Stimulated activated CD8-positive, alpha-beta memory T cell treated with anti-CD3 and anti-CD28 coated beads, Interleukin-4, amount 100 ng/mL, for 48 hours (primary cell): Measurements from ENCODE around the gene CNOT4.
"Not testable (repeated sequence)": the region's sequence is repeated elsewhere in the genome, so short reads cannot be mapped to it uniquely, and the experiment has no call there.

Source experiments
- DNase-seq: peaks from one replicate; pipeline ENCODE4 v3.0.0-alpha.2; 2020

Gene CNOT4

DNA sequence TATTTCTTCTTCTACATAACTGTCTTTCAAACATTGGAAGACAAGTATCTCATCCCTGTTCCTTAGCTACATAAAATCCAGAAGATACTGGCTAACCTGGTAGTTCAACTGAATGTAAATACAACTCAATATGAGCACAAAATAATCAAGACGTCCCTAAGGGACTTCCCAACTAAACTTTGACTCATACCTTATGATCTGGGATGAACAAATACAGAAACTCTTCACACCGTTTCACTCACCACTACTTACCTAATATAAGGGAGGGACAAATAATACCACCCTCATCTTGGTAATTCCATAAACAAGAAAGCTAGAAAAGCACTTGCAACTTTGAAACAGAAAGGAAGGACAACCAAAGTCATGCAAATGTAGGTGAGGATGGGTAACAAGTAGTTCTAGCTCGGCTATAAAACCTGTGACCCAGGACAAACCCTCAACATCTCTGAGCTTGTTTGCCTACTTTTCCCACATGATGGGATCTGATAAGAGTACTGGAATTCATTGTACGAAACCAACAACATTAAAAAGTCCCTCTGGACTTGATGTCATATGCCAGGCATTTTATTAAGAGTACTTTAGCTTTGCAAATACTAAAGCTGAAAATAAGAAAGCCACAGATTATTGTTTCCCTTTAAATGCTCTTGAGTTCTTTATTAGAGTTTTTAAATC lies 154.4 kb downstream of the CNOT4 start:
- no peak for DNase-seq

DNA sequence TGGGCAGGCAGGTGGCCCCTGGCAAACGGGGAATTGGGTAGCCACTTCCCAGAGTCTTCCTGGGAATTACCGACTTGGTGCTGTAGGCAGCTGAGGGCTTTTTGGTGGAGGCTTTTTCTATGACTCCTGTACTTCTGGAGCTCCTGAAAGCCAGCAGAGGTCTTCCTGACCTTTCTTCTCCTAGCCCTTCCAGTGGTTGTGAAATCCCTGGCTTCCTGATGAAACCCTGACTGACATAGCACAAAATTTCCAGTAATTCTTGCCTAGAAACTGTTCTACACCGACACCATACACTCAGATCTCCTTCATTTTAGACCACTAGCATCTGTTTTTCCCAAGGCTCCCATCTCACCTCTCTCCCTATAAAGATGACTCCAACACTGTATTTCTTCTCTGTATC lies 156.1 kb downstream of the CNOT4 start:
- no peak for DNase-seq

DNA sequence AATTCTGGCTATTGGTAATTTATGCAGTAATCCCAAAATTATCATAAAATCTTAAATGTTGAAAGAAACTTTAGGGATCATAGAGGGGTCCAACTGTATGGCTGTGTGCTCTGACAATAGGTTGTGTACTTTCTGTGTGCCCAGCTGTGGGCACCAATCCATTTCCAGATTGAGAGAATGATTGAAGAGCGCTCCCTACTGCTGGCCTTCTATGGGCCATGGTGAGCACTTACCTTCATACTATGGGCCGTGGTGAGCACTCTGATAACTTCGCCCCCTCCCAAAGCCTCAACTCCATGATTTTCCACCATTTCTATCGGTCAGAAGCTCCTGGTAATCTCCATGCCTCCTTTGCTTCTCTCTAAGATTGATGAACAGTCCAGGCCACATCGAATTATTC lies 157.6 kb downstream of the CNOT4 start:
- DNase-seq = no peak

DNA sequence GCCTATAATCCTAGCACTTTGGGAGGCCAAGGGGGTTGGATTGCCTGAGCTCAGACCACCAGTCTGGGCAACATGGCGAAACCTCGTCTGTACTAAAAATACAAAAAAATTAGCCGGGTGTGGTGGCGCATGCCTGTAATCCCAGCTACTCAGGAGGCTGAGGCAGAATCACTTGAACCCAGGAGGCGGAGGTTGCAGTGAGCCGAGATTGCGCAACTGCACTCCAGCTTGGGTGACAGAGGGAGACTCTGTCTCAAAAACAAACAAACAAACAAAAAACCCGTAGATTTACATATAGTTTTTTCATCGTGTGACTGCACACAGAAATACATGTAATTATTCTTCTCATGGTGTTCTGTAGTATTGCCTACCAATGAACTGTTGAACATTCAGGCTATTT lies 158.8 kb downstream of the CNOT4 start:
- DNase-seq = not testable (repeated sequence)

DNA sequence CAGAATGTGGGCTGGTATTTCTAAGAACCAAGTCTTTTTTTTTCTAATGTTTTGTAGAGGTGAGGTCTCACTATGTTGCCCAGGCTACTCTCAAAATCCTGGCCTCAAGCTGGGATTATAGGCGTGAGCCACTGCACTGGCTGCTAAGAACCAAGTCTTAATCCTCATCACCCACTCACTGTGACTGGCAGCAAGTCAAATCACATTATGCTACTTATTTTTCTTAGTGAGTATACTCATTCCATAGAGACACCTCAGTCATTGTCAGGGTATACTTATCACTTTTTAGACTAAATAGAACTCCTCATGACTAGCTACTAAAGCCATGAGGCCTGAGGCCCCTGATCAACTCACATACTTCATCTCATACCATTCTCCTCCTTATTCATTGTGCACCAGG lies 160.2 kb downstream of the CNOT4 start:
- DNase-seq = no peak

DNA sequence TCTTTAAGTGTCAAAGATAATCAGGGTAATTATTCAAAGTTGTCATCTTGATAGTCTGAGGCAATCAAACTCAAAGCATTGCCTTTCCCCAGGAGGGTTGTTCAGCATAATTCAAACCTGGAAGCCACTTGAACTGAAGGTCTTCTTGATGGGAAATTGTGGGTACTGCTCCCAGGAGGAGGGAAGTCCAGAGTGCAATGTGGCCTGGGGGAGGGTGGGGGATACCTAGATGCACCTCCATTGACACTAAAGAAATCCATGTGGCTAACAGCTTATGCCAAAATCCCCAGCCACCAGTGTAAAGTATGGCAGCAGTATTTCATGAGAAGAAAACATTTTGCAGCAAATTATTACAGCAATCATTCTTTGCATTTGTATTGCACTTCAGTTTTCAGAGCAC lies 161.4 kb downstream of the CNOT4 start:
- DNase-seq = no peak

DNA sequence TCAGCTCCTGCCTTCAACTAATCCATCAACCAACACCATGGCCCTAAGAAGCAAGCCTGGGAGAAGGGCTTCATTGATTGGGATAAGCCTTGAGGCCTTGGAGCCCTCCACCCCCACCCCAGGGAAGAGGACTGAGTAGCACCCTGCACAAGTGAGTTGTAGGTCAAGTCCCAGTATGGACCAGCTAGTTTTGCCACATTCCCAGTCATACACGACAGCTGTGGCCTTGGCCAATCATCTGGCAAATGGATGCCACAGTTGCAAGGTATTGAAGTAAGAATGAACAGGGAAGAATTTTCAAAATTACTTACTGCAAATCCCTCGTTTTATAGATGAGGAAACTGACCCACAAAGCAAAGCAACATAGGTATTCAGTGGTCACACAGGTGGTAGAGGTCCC lies 166.5 kb downstream of the CNOT4 start:
- DNase-seq = no peak

DNA sequence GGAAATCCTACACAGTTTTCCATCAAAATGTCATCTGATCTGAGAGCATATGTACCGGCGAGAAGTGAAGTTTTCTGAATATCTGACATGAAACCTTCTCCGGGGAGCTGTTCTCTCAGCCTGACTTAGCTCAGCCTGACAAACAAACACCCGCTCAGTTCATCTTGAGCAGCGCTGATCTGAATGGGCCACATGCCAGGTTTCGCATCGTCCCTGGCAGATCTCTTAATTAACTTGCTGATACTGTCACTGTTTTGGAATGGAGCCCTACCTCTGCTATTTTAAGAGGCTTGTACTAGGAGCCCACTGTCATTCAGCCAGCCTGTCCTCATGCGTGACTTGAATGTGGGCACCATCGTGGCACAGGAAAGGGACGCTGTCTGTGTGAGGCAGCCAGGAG lies 167.0 kb downstream of the CNOT4 start:
- no peak for DNase-seq

DNA sequence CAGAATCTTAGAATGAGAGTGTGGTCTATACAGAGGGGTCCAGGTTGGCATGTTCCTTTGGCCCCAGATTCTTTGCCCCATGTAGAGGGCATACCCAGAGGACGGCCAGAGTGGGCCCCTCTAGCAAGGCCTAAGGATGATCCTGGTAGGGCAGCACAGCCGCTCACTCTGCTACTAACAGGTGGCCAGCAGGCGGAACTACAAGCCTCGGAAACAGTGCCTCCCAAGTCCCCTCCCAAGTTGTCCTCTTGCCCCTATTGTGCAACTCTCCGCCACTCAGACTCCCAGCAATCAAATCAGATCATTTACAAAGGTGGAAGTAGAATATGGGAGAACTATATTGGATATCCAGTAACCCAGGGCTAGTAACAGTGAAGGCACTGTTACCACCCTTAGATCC lies 168.9 kb downstream of the CNOT4 start:
- DNase-seq = no peak

DNA sequence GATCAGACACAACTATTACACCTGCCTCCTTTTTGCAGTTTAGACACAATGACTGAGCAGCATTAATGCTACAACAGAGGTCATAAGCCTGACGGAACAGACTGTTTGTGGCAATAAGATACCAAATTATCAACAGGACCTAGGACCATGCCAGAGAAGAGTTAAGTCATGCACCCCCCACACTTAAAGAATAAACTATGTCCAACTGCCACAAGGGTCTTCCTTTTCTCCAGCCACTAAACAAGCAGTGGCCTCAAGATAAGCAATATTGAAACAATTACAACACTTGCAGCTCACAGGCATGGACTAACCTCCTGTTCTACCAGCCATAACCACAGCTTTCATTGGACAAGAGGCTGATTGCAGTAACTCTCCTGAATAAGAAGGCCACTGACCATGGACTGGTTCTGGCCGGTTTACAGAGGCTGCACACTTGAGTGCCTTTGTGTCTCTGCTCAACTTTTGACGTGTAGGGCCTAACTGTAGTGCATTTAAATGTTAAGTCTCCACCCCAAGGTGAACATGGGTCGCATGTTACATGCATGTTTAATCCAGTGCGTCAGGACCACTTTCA lies 171.8 kb downstream of the CNOT4 start:
- DNase-seq = no peak

DNA sequence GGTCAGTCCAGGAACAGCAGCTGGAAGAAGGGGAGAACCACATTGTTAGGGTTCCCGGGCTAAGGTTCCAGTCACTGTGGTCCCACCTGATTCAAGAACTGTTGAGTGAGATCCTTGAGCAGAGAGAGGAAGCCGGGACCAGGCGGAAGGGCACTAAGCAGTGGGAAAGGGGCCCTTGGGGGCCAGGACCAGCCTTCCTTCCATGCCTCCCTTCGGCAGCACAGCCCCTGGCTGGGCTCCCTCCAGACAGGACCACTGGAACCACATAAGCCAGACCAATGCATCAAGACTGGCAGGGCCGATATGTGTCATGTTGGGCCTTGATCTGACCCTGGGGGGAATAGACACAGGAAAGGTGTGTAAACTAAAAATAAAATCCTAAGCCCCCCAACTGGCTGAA lies 172.4 kb downstream of the CNOT4 start:
- no peak for DNase-seq

DNA sequence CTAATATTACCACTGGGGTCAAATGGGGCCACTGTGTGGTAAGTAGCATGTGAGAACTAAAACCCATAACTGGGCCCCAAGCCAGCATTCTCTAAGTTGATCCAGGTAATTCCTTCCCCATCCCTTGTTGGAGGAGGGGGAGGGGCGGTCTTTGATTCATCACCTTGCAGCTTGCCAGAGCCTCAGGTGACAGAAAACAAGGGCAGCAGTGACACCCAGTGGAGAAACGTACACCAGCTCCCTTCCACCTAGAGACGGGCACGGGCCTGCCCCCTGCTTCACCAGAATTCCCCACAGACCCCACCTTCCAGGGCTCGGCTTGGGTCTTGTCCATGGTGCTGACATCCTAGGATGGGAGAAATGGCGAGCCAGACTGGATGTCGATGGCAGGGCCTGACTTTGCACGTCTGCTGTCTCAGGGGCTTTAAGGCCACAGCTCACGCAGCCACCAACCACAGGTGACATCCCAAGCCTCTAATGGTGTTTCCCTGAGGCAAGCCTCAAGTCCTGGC lies 174.2 kb downstream of the CNOT4 start:
- peak; percentile 68 for DNase-seq

DNA sequence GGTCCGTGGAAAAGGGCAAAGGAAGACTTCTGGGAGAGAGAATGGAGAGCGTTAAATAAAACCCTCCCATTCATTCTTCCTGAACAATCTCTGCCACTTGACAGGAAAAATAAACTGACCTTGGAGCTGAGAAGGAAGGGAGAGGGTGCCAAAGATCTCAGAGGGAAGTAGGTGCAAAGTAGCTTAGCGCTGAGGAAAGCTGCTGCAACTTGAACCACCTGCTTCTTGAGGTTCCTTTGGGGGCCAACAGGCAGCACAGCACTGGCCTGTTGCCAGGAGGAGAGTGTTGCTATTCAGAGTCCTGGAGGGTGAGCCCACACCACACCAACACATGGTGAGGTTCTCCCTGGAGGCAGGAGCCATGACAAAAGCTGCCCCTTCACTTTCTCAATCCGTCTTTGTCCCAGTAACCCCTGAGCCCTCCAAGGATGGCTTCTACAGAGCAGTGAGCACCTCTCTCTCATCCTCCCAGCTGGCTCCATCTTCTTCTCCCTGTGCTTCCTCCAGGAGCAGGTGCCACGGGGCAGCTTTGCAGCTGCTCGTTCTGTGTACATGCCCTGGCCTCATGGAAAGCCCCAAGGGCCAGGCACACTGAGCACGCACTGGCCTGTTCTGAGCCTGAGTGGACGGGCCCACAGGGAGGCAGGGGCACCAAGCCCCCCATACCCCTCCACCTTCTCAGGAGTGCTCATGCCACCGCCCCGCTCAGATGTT lies 174.9 kb downstream of the CNOT4 start:
- no peak for DNase-seq

DNA sequence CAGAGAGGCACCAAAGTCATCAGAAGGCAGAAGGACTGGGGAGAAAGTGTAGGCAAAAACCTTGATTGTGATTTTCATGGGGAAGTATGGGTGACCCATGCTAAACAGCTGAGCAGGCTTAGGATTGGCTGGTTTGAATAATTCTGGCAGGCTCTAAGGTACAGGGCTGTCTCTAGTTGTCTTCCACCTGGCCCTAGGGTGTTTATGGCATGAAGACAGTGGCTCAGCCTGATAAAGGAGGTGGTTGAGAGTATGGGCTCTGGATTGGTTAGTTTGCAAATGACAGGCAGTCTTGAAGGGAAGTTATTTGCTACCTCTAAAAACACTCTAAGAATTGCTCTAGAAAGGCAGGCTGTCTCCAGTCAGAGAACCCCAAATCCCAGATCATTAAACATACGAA lies 176.0 kb downstream of the CNOT4 start:
- DNase-seq = no peak

DNA sequence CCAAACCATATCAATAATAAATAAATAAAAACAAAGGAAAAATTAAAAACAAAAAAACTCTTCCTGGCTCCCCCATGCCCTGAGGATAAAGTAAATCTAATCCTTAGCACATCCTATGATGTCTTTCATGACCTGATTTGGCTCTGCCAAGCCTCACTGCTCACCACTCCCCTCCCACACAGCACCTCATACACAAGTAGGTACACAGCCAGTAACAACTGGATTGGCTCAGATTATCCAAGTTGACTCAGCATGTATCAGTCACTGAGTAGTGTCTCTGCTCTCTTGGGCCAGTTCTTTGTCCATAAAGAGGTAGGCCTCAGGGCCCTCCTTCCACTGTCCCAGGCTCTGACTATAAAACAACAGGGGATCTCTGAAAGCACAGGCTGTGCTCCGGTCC lies 176.7 kb downstream of the CNOT4 start:
- no peak for DNase-seq

DNA sequence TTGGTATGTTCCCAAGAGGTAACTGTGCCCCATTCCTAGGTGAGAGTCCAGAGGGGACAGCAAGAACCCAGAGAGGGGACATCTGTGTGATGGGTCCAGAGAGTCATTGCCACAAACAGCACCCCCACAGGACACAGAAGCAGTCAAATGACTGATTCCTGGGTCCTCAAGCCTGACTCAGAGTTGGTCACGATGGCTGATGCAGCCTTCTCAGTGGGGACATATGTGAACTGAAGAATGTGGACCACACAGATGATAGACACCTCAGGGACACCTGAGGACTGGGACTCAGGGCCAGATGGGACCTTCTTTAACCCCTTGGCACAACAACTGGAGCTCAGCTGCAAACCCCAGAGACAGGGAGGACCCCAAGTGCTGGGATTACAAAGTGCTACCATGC lies 179.8 kb downstream of the CNOT4 start:
- DNase-seq = no peak

DNA sequence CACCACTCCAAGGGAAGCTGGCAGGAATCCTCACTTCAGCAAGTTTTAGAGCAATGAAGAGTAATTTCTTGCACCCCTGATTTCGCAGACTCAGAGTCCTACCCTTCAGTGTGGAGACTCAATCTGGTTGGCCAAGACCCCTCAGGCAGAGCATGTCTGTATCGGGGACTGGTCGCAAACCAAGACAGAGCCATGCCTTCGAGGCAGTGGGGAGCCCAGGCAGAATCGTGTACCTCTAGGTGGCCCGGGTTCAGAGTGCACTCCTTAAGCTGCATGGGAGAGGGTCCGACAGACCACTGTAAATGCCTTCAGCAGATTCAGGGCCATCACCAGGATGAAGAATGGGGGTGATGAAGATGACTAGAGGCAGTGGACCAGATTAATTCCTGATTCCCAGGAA lies 181.4 kb downstream of the CNOT4 start:
- no peak for DNase-seq

DNA sequence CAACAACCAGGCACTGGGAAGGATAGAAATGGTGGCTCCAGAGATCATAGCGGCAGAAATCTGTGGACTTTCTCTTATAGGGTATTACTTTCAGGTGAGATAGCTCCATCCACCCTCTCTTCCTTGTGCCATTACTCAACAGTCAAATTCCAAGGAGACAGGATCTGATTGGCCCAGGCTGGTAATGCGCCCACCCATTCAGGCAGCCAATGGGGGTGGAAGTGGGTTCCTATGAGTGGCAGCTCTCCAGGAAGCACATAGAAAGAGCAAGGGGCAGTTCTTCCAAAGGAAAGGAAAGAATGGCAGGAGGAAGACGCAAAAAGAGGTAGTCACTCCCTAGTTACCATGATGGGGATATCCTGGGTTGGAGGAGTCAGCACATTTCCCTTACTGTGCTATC lies 181.8 kb downstream of the CNOT4 start:
- no peak for DNase-seq

DNA sequence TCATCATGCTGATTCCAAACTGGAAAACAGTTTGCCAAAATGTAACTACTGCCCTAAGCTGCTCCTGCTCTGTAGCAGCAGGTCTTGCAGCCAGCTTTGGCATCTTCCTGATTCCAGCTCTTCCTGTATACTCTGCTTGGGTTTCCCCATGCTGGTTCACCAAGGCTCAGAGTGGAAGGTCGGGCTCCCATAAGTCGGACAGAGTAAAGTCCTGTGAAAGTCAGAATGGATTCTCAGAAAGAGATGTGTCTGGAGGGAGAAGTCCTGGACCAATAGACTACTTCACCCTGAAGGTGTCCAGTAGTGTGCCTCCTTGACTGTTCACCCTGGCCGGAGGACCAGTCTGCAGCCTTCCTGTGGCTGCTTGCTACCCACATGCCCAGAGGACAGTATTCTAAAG lies 182.4 kb downstream of the CNOT4 start:
- no peak for DNase-seq

DNA sequence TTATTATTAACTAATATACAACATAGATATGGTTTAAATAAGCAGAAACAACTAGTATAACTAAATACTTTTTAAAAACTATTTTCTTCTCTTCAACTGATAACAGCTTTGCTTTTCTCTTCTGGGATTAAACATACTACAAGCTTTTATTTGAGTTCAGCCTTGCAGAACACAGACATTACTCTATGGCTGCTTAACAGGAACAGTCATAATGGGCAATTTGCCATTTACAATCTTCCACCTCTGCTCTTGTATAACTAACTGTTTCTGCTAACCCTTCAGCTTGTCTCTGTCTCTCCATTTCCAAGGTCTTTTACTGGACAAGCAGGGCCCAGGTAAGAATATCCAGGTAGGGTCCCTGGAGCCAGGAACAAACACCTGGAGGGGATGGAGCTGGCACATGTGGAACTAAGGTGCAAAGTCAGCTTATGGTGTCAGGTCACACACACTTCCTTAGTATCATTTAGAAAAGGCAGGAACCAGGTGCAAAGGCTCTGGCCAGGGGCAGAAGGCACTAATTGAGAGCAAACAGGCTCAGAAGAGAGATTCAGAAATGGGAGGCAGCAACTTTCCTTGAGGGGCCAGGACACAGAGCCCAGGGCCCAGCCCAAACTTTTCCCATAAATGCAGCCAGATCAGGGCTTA lies 183.1 kb downstream of the CNOT4 start:
- DNase-seq = no peak

DNA sequence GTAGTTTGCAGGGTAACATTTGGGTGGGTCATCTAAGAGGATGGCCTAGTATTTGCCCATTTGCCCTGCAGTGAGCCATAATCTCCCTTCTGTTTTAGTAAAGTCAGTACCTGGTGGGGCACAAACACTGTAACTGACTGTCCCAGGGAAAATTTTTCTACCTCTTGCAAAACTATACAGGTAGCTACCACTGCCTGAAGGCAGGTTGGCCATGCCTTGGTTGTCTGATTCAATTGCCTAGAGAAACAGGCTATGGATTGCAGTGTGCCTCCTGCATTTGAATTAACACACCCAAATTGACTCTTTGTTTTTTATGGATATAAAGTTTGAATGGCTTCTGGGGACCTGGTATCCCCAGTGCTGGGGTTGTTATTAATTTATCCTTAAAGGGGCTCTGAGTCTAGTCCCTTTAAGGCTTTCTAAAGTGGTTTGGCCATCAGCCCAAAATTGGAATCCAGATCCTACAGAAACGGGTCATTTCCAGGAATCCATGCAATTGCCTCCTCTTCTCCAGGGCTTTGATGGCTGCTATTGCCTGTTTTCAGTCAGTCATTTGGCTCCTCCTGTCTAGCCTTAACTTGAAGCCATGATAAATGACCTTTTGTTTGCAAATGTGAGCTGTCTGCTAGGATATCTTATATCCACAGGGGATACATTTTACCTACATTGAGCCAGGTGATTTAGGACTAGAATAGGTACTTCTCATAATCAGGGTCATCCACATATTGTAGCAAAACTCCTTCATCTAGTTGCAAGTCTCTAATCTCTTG lies 187.1 kb downstream of the CNOT4 start:
- DNase-seq = no peak

DNA sequence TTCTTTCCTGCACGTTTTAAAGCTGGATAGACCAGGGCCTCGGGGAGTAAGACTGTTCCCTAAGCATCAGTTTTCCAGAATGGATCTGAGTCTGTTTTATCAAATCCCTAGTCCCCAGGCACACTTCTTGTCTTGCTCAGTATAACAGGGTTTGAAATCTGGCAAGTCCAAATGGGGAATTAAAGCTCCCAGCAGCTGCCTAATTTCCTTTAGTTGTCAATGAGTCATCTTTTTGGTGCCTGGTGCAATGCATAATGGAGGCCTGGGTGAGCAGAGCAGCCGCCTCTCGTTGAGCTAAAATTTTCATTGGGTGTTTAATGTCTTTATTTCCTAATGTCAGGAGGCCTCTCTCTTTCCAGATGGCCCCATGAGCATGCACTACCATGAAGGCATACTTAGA lies 188.3 kb downstream of the CNOT4 start:
- DNase-seq = no peak

DNA sequence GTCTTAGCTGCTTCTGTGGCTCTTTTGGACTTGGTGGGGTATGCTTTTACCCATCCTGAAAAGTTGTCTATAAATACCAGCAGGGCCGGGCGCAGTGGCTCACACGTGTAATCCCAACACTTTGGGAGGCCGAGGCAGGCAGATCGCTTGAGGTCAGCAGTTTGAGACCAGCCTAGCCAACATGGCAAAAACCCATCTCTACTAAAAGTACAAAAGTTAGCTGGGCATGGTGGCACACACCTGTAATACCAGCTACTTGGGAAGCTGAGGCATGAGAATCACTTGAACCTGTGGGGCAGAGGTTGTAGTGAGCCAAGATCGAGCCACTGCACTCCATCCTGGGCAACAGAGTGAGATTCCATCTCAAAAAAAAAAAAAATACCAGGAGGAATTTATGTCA lies 188.9 kb downstream of the CNOT4 start:
- not testable (repeated sequence) for DNase-seq
